Gastrocnemius medialis (tissue), 4 donors: Measurements from ENCODE around the gene AKR7A3. TPM values are rescaled to one million over a fixed set of nuclear protein-coding genes. Genes with fewer than 3 reads are reported as not detected.
"Not testable (repeated sequence)": the region's sequence is repeated elsewhere in the genome, so short reads cannot be mapped to it uniquely, and the experiment has no call there.

ENCODE experiments used
- ATAC-seq, 2 donors: fragments of 150-250 bp; one replicate each; pipeline ENCODE4 v1.9.1; 2016
- DNase-seq, 2 donors: peaks; one replicate each; pipeline ENCODE4 v3.0.0-alpha.2; 2019
- H3K27ac ChIP-seq, 4 donors: fragments of 200-600 bp; sonication (generic); 1 replicate in 1 of 4; 2 replicates in 3 of 4; pipeline ENCODE4 v1.5.1; 2016 to 2018; ENCODE audit warnings: mild to moderate bottlenecking in 2 of 4, moderate library complexity in 1 of 4
- H3K27me3 ChIP-seq, 3 donors: fragments of 200-600 bp; sonication (generic) in 2 of 3; 1 replicate in 1 of 3; 2 replicates in 2 of 3; pipeline versions ENCODE4 v1.5.1 to v1.6.0; 2016 to 2019; ENCODE audit warnings: mild to moderate bottlenecking in 1 of 3, moderate library complexity in 1 of 3
- H3K36me3 ChIP-seq, 2 donors: fragments of 200-600 bp; sonication (generic) in 1 of 2; one replicate each; pipeline ENCODE4 v1.5.1; 2017 to 2018
- H3K4me1 ChIP-seq, 2 donors: fragments of 200-600 bp; sonication (generic) in 1 of 2; one replicate each; pipeline ENCODE4 v1.5.1; 2016 to 2017; ENCODE audit warnings: mild to moderate bottlenecking in 2 of 2
- H3K4me3 ChIP-seq, 4 donors: fragments of 200-600 bp; sonication (generic) in 3 of 4; 1 replicate in 1 of 4; 2 replicates in 3 of 4; pipeline ENCODE4 v1.5.1; 2016 to 2019; ENCODE audit warnings: mild to moderate bottlenecking in 2 of 4
- H3K9me3 ChIP-seq, 3 donors: fragments of 200-600 bp; sonication (generic) in 2 of 3; 1 replicate in 1 of 3; 2 replicates in 2 of 3; pipeline ENCODE4 v1.5.1; 2016 to 2019
- CTCF ChIP-seq, 5 experiments: fragments of 450-650 bp in 3 of 5; fragments of 200-600 bp in 2 of 5; sonication (generic) in 2 of 5; IDR thresholded peaks in 4 of 5; conservative IDR thresholded peaks in 1 of 5; 1 replicate in 4 of 5; 2 replicates in 1 of 5; pipeline ENCODE4 v1.5.1; 2016 to 2019; ENCODE audit warnings: antibody characterized with exemption in 5 of 5, mild to moderate bottlenecking in 3 of 5, moderate library complexity in 3 of 5
- POLR2A ChIP-seq, 2 donors: fragments of 450-650 bp; IDR thresholded peaks; one replicate each; pipeline ENCODE4 v1.6.1; 2017; ENCODE audit warnings: antibody characterized with exemption in 2 of 2, mild to moderate bottlenecking in 2 of 2, moderate library complexity in 2 of 2
- in situ Hi-C, 4 donors: fragments of 200-750 bp; cut with MboI; loops; one replicate each; pipeline versions ENCODE4 v1.15.0 to v1.8.0; 2017; ENCODE audit warnings: low sequenced_read_pairs in 4 of 4
- intact Hi-C: fragments of 100-400 bp; cut with DNase I; formaldehyde crosslinking; loops from one replicate; pipeline ENCODE4 v1.15.1; 2023; ENCODE audit warnings: low total_unique reads
- total RNA-seq, 4 donors: library from RNA; depleted of rRNA; stranded (reverse); fragments of >200 nt; gene quantifications; one replicate each; pipeline versions ENCODE4 v1.1.0 to v1.2.3, GENCODE V29; 2016

The AKR7A3 gene
- total RNA-seq, 4 donors from 2014 or later: 0.17 to 0.61 (median 0.32) TPM

- Histone ChIP-seq H3K27ac (no peak overlapping the region), H3K4me3 (no peak overlapping the region), H3K36me3 (no peaks in the 10 kb centered on the region), H3K27me3 (peaks cover 0 to 3% (median 0%) of the 10 kb centered on the region in 3 donors), H3K4me1 (no peaks in the 10 kb centered on the region), H3K9me3 (no peaks in the 10 kb centered on the region)
- no peak for DNase-seq
- in situ Hi-C loops: no loop called here
- TF ChIP-seq CTCF (IDR thresholded peaks at IDR 0.05 in 4 of 5, conservative IDR thresholded peaks at IDR 0.05 in 1 of 5): no peak
- TF ChIP-seq POLR2A (IDR thresholded peaks at IDR 0.05): no peak
- intact Hi-C loops: no loop called here
- no peak for ATAC-seq
These were observed 15.3 kb downstream of the AKR7A3 start for GRCh38 chr1:19273106-19273843.

GRCh38 chr1:19272064-19272463 is 16.5 kb downstream of the AKR7A3 start:
- Histone ChIP-seq H3K27me3 (peaks cover 0 to 3% (median 0%) of the 10 kb centered on the region in 3 donors), H3K4me1 (no peaks in the 10 kb centered on the region), H3K9me3 (no peaks in the 10 kb centered on the region), H3K27ac (no peak overlapping the region), H3K4me3 (no peak overlapping the region), H3K36me3 (no peaks in the 10 kb centered on the region)
- no peak for ATAC-seq
- intact Hi-C loops: no loop called here
- TF ChIP-seq POLR2A (IDR thresholded peaks at IDR 0.05) (no peak), CTCF (IDR thresholded peaks at IDR 0.05 in 4 of 5, conservative IDR thresholded peaks at IDR 0.05 in 1 of 5) (no peak)
- in situ Hi-C loops: no loop called here
- DNase-seq: no peak

GRCh38 chr1:19270343-19270730 is 18.2 kb downstream of the AKR7A3 start:
- H3K4me1 ChIP-seq, H3K36me3 ChIP-seq, H3K27ac ChIP-seq, H3K9me3 ChIP-seq, ATAC-seq, H3K4me3 ChIP-seq, H3K27me3 ChIP-seq, DNase-seq, in situ Hi-C loops, intact Hi-C loops: not testable (repeated sequence)

- H3K27me3 ChIP-seq, intact Hi-C loops, H3K4me3 ChIP-seq, DNase-seq, H3K4me1 ChIP-seq, H3K27ac ChIP-seq, in situ Hi-C loops, ATAC-seq, H3K36me3 ChIP-seq, H3K9me3 ChIP-seq: not testable (repeated sequence)
These were observed 18.9 kb downstream of the AKR7A3 start for GRCh38 chr1:19269427-19270342.

GRCh38 chr1:19268445-19268844 is 20.1 kb downstream of the AKR7A3 start:
- Histone ChIP-seq H3K9me3 (no peaks in the 10 kb centered on the region), H3K36me3 (no peaks in the 10 kb centered on the region), H3K27me3 (no peaks in the 10 kb centered on the region), H3K4me1 (no peaks in the 10 kb centered on the region), H3K4me3 (no peak overlapping the region), H3K27ac (no peak overlapping the region)
- DNase-seq (no peak), ATAC-seq (no peak)
- intact Hi-C loops: no loop called here
- no peak for TF ChIP-seq CTCF (IDR thresholded peaks at IDR 0.05 in 4 of 5, conservative IDR thresholded peaks at IDR 0.05 in 1 of 5)
- TF ChIP-seq POLR2A (IDR thresholded peaks at IDR 0.05): no peak
- in situ Hi-C loops: no loop called here
